Measurements from ENCODE around the gene TBCK.

The TBCK gene

DNA sequence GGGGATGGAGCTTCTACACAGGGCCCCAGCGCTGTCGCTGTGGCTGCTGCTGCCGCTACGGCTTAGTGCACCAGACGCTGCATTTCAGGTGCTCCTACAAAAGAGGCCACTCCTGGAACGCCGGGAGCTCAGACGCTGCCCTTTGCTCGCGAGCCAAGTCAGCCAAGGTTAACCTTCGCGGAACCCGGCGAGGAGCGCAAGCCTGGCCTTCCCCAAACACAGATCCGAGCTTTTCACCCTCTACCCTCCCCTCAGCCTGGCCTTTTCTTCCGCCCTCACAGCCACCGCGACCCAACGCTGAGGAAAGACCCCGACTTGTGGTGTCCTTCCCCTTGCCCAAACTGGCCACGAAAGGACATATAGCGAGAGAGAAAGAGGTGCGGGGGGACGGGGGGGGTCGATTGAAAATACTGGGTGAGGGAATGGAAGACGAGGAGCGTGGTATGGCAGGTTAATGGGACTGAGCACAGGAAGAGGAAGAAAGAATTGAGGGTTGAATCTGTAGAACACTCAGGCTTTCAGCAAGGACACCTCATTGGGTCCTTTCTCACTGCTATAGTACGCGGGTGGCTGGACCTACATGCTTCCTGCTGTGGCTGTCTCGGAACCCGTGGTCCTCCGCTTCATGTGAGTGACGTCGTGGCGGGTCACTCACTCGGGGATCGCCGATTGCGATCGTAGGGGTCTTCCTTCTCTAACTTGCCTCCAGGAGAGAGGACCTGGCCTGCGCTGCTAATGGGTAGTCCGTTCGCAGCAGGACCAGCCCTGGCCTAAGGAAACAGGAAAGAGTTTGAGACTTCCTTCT is at the start of gene TBCK, which contains the start of gene AIMP1:
TSS of gene TBCK (minus strand) at position 242 of the 805 bp plus-strand sequence. CDS start 7,249 bp downstream, outside the sequence.
TSS of gene AIMP1 (plus strand) at position 583 of the 805 bp plus-strand sequence. CDS start 8,460 bp downstream, outside the sequence.
- peak; percentile 94 to 95 for DNase-seq (ENCODE audit: low read depth in 2 of 2)
- TF ChIP-seq, protein P1, sequence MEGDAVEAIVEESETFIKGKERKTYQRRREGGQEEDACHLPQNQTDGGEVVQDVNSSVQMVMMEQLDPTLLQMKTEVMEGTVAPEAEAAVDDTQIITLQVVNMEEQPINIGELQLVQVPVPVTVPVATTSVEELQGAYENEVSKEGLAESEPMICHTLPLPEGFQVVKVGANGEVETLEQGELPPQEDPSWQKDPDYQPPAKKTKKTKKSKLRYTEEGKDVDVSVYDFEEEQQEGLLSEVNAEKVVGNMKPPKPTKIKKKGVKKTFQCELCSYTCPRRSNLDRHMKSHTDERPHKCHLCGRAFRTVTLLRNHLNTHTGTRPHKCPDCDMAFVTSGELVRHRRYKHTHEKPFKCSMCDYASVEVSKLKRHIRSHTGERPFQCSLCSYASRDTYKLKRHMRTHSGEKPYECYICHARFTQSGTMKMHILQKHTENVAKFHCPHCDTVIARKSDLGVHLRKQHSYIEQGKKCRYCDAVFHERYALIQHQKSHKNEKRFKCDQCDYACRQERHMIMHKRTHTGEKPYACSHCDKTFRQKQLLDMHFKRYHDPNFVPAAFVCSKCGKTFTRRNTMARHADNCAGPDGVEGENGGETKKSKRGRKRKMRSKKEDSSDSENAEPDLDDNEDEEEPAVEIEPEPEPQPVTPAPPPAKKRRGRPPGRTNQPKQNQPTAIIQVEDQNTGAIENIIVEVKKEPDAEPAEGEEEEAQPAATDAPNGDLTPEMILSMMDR (IDR thresholded peaks at IDR 0.05; ENCODE audit: low read depth, low read length): no peak
- peak within 1 kb of the TSS; percentile 90 to 96 for H3K4me3 ChIP-seq (replicated peaks in 1 of 2; ENCODE audit: low read depth in 2 of 2, low read length in 2 of 2)

DNA sequence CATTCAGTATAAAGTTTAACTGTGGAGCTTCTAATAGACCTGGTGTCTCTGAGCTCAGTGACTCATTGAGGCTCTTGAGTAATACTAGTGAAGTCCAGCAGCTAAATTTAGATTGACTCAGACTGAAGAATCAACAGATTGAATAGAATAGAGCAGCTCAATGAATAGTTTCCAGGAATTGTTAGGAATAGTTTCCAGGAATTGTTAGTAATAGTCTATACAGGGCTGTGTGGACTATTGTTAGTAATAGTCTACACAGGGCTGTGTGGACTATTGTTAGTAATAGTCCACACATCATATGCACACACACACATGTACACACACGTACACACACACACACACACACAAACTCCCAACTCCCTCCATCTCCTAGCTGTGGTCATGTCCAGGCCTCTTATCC is 49.6 kb upstream of the TBCK start:
- TF ChIP-seq, protein P1 (IDR thresholded peaks at IDR 0.05; ENCODE audit: low read depth, low read length): no peak
- peak; percentile 85 to 94 for DNase-seq (ENCODE audit: low read depth in 2 of 2)
- no peak overlapping the region for H3K4me3 ChIP-seq (replicated peaks in 1 of 2; ENCODE audit: low read depth in 2 of 2, low read length in 2 of 2)

DNA sequence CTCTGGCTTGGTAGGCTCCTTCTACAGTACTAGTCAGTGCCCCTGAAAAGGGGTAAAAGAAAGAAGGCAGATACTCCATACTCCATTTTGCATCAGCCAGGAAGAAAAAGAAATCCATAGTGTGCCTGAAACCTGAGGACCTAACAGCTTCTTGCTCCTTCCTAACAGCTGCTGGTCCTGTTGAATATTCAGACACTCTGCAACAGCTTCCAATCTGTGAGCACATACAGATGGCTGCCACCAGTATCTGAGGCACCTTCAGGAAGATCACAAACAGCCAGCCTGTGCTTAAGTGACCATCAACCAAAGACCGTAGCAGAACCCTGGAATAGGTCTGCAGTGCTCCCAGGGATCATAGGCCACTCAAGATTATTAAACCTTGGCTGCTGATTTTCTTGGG is 48.3 kb upstream of the TBCK start:
- TF ChIP-seq, protein P1 (IDR thresholded peaks at IDR 0.05; ENCODE audit: low read depth, low read length): no peak
- no peak overlapping the region for H3K4me3 ChIP-seq (replicated peaks in 1 of 2; ENCODE audit: low read depth in 2 of 2, low read length in 2 of 2)
- DNase-seq (ENCODE audit: low read depth in 2 of 2): no peak

DNA sequence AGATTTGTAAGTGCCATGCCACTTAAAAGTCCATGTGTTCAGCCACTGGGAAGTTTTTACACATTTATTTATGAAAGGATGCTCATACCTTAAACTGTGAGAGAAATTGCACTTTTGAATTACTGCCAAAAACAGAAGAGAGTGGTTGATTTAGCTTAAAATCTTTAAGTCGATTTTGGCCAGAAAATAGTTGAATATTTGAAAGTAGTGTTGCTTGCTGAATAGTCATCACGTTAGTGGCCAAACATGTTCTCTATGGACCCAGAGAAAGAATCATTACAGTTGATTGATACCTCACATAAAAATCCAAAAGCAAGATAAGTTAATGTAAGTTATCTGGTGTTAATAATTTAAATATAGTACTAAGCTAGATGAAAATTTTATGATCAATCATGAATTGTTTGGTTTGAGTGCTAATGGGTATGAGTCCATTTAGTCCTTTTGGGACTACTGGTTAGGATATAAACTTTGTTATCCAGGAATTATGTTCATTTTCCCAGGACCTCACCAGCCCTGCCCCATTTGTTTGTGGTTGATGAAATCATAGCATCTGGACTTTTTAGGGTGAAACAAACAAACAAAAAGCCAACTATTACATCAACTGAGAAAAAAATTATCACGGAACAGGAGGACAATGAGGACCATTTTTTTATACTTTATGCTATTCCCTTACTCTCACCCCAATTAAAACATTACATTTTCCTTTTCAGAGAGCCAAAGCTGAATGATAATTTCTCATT is 46.2 kb upstream of the TBCK start:
- TF ChIP-seq, protein P1 (IDR thresholded peaks at IDR 0.05; ENCODE audit: low read depth, low read length): no peak
- H3K4me3 ChIP-seq (replicated peaks in 1 of 2; ENCODE audit: low read depth in 2 of 2, low read length in 2 of 2): no peak overlapping the region
- DNase-seq (ENCODE audit: low read depth in 2 of 2): no peak

DNA sequence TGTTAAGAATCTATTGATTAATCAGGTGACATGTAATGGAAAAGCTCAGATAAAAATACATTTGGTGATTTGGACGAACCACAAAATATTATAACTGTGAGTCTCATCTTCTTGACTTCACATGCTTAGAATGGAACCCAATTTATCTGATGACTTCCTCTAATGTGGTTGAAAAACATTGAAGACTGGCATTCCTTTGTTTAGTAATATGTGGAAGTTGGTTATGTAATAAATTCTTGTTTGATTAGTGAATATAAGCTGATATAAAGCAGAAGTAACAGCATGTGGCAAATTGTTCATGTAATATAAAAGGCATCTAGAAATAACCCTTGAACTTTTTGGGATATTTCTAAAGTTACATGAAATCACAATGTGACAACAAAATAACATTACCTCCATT is 42.9 kb upstream of the TBCK start:
- DNase-seq (ENCODE audit: low read depth in 2 of 2): peak; percentile 29 to 80
- TF ChIP-seq, protein P1 (IDR thresholded peaks at IDR 0.05; ENCODE audit: low read depth, low read length): no peak
- H3K4me3 ChIP-seq (replicated peaks in 1 of 2; ENCODE audit: low read depth in 2 of 2, low read length in 2 of 2): no peak overlapping the region

DNA sequence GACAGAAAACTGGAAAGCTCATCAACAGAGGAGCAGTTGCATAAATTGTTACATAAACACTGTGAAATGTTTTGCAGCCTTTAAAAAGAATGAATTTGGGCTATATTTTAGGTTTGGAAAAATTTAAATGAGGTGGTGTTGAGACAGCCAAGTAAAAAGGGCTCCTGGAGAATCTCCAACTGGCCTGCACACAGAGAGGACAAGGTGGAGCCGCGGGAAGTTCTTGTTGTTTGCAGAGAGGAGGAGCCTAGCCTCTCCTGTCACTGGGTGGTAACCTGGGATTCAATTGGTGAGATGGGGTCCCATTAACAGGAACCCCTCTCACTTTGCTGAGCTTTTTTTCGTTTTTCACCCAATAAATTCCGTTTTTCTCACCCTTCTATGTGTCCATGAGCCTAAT is 39.2 kb upstream of the TBCK start:
- TF ChIP-seq, protein P1 (IDR thresholded peaks at IDR 0.05; ENCODE audit: low read depth, low read length): no peak
- DNase-seq (ENCODE audit: low read depth in 2 of 2): peak in 1 of 2 donors; percentile 10
- H3K4me3 ChIP-seq (replicated peaks in 1 of 2; ENCODE audit: low read depth in 2 of 2, low read length in 2 of 2): no peak overlapping the region
